Cardiac fibroblast (primary cell): ENCODE data around the gene EPB41.

Experiments used
- DNase-seq, 2 donors: peaks; one replicate each; pipeline versions ENCODE4 v3.0.0 to v3.0.0-alpha.2; 2010; ENCODE audit warnings: low read depth in 2 of 2
- H3K4me3 ChIP-seq, 2 donors: replicated peaks in 1 of 2; 1 replicate in 1 of 2; 2 replicates in 1 of 2; pipeline ENCODE4 v1.5.1; 2011; ENCODE audit warnings: low read depth in 2 of 2, low read length in 2 of 2, mild to moderate bottlenecking in 2 of 2, moderate library complexity in 1 of 2
- CTCF ChIP-seq: IDR thresholded peaks from one replicate; pipeline ENCODE4 v1.5.1; 2011; ENCODE audit warnings: low read depth, mild to moderate bottlenecking, low read length, inconsistent platforms

The EPB41 gene

GRCh38 chr1:28983509-28984310 is 69.3 kb downstream of the EPB41 start:
- DNase-seq: no peak
- no peak overlapping the region for H3K4me3 ChIP-seq
- no peak for TF ChIP-seq CTCF

- TF ChIP-seq CTCF: no peak
- DNase-seq: no peak
Observed at GRCh38 chr1:28984311-28984684, 69.9 kb downstream of the EPB41 start.

GRCh38 chr1:28985427-28985826 is 71.1 kb downstream of the EPB41 start:
- no peak for TF ChIP-seq CTCF
- no peak overlapping the region for H3K4me3 ChIP-seq
- DNase-seq: no peak

More at GRCh38 chr1:28984311-28984684, 69.9 kb downstream of the EPB41 start:
- H3K4me3 ChIP-seq: no peak overlapping the region

GRCh38 chr1:28986306-28986910 is 72.0 kb downstream of the EPB41 start:
- H3K4me3 ChIP-seq: no peak overlapping the region
- TF ChIP-seq CTCF: no peak
- peak in 1 of 2 donors; percentile 21 for DNase-seq

GRCh38 chr1:29002792-29003191 is 88.4 kb downstream of the EPB41 start:
- TF ChIP-seq CTCF: no peak
- no peak for DNase-seq
- H3K4me3 ChIP-seq: no peak overlapping the region

GRCh38 chr1:29004288-29004687 is 89.9 kb downstream of the EPB41 start:
- DNase-seq: no peak
- H3K4me3 ChIP-seq: no peak overlapping the region
- no peak for TF ChIP-seq CTCF
